ENCODE data around the gene ZNF438. TPM values are rescaled to one million over a fixed set of nuclear protein-coding genes. Genes with fewer than 3 reads are reported as not detected.

ZNF438 gene
- total RNA-seq, 1 experiment from 2014 or later = 0.83 TPM

GRCh38 chr10:31073996-31074721, 42.5 kb upstream of the ZNF438 start:
- DNase-seq = no peak
- Histone ChIP-seq H3K23ac (ENCODE audit: insufficient read length, low read depth, low read length) (no peak overlapping the region), H3K4me1 (ENCODE audit: insufficient read depth, low read length) (peaks cover 6% of the 10 kb centered on the region; the same call in 1 of the 2 replicates), H4K91ac (ENCODE audit: insufficient read length, low read depth, low read length) (no peak overlapping the region), H4K8ac (replicated peaks; ENCODE audit: insufficient read length, low read depth, low read length) (no peak overlapping the region), H2AK5ac (ENCODE audit: insufficient read length, low read length) (no peak overlapping the region), H3K27ac (ENCODE audit: insufficient read length, low read depth, low read length) (no peak overlapping the region), H3K27me3 (ENCODE audit: insufficient read depth, low read length) (no peaks in the 10 kb centered on the region; the same call in 1 of the 2 replicates), H2BK20ac (ENCODE audit: low read depth, low read length, poor library complexity, severe bottlenecking) (no peak overlapping the region), H2BK5ac (ENCODE audit: insufficient read length, low read length) (no peak overlapping the region), H4K5ac (ENCODE audit: insufficient read length, low read depth, low read length) (no peak overlapping the region), H3K18ac (ENCODE audit: insufficient read length, low read depth, low read length) (no peak overlapping the region), H3K4me2 (ENCODE audit: insufficient read depth, insufficient read length, low read length) (no peak overlapping the region), H3K79me2 (ENCODE audit: insufficient read depth, low read length) (no peaks in the 10 kb centered on the region), H2BK15ac (ENCODE audit: low read depth, low read length) (no peak overlapping the region), H3T11ph (ENCODE audit: low read length) (no peak overlapping the region), H3K56ac (ENCODE audit: insufficient read length, low read depth, low read length) (no peak overlapping the region), H3K4ac (ENCODE audit: low read depth, low read length) (no peak overlapping the region), H3K9me3 (ENCODE audit: control insufficient read depth, low read depth, low read length) (no peaks in the 10 kb centered on the region), H4K20me1 (ENCODE audit: control insufficient read depth, insufficient read depth, insufficient read length) (no peaks in the 10 kb centered on the region), H2BK120ac (ENCODE audit: low read depth, low read length, poor library complexity, severe bottlenecking) (no peak overlapping the region), H3K14ac (ENCODE audit: insufficient read depth, low read length) (no peak overlapping the region), H3K23me2 (ENCODE audit: insufficient read length, low read depth, low read length, poor library complexity, severe bottlenecking) (no peaks in the 10 kb centered on the region), H3K9ac (ENCODE audit: extremely low read depth, insufficient read length, low read length) (no peak overlapping the region), H2BK12ac (ENCODE audit: insufficient read length, low read depth, low read length) (no peak overlapping the region), H2AFZ (ENCODE audit: low read length) (no peak overlapping the region), H3K79me1 (ENCODE audit: insufficient read depth, low read depth, low read length, poor library complexity, severe bottlenecking) (no peaks in the 10 kb centered on the region)
- no CpG with 5 or more reads among the region's 5 CpGs for WGBS (ENCODE audit: extremely low coverage, insufficient read length, low lambda C conversion rate)
- H3K27me3 Mint-ChIP-seq (ENCODE audit: low read depth) = no peaks in the 10 kb centered on the region; the same call in 1 of the 2 replicates
- TF ChIP-seq CTCF (conservative IDR thresholded peaks at IDR 0.05) = no peak
- H3K36me3 Mint-ChIP-seq (ENCODE audit: insufficient read depth in 1 of 3, low read depth in 3 of 3) = peaks cover 0 to 4% (median 0%) of the 10 kb centered on the region in 3 experiments; a peak in 1 of 7 replicates
- H3K9me3 Mint-ChIP-seq = peaks cover 0 to 2% of the 10 kb centered on the region in 2 experiments; a peak in 2 of 5 replicates
- no peak overlapping the region for H3K4me3 Mint-ChIP-seq
- peaks cover 26 to 34% of the 10 kb centered on the region in 2 experiments for H3K4me1 Mint-ChIP-seq
- peak overlapping the region; percentile 10 to 70 (median 60); a peak in 4 of 7 replicates for H3K27ac Mint-ChIP-seq
